Heart right ventricle (tissue), 16 donors: Measurements from ENCODE around the gene AACS. TPM values are rescaled to one million over a fixed set of nuclear protein-coding genes. Genes with fewer than 3 reads are reported as not detected.

ENCODE experiments used
- ATAC-seq, 8 donors: fragments of 200-7000 bp; cut with Tn5 transposase; one replicate each; pipeline ENCODE4 v1.9.1; 2020; ENCODE audit warnings: mild to moderate bottlenecking in 8 of 8, moderate library complexity in 8 of 8, moderate number of reproducible peaks in 1 of 8
- DNase-seq, 2 donors: peaks; one replicate each; pipeline ENCODE4 v3.0.0-alpha.2; 2020
- H3K27ac ChIP-seq, 10 donors: fragments of 200-600 bp; sonication (generic) in 2 of 10; one replicate each; pipeline versions ENCODE4 v1.5.0 to v1.8.0; 2020 to 2022; ENCODE audit warnings: mild to moderate bottlenecking in 3 of 10
- H3K27me3 ChIP-seq, 7 donors: fragments of 200-600 bp; one replicate each; pipeline ENCODE4 v1.8.0; 2021 to 2022; ENCODE audit warnings: mild to moderate bottlenecking in 2 of 7
- H3K36me3 ChIP-seq, 9 donors: fragments of 200-600 bp; sonication (generic) in 1 of 9; one replicate each; pipeline versions ENCODE4 v1.5.0 to v1.8.0; 2020 to 2022; ENCODE audit warnings: mild to moderate bottlenecking in 2 of 9
- H3K4me1 ChIP-seq, 9 donors: fragments of 200-600 bp; sonication (generic) in 1 of 9; one replicate each; pipeline versions ENCODE4 v1.5.0 to v1.8.0; 2020 to 2022; ENCODE audit warnings: mild to moderate bottlenecking in 4 of 9
- H3K4me3 ChIP-seq, 10 donors: fragments of 200-600 bp; sonication (generic) in 2 of 10; one replicate each; pipeline versions ENCODE4 v1.5.0 to v1.8.0; 2020 to 2022; ENCODE audit warnings: mild to moderate bottlenecking in 7 of 10, moderate library complexity in 2 of 10
- H3K9me3 ChIP-seq, 11 donors: fragments of 200-600 bp in 10 of 11; sonication (generic) in 2 of 11; one replicate each; pipeline versions ENCODE4 v1.5.0 to v1.8.0; 2013 to 2022; ENCODE audit warnings: mild to moderate bottlenecking in 2 of 11, control low read depth in 1 of 11, moderate library complexity in 1 of 11
- WGBS, 2 donors: extraction: QIAGEN DNeasy Blood & Tissue Kit; methylation state at CpG; one replicate each; pipeline ENCODE4 v1.1.7; 2013; ENCODE audit warnings: inconsistent platforms in 1 of 2; 5-methylcytosine and 5-hydroxymethylcytosine counted together
- intact Hi-C, 10 donors: fragments of 100-400 bp; cut with DNase I; formaldehyde crosslinking; loops; one replicate each; pipeline versions ENCODE4 v1.11.1 to v1.14.2; 2022
- polyA plus RNA-seq, 2 donors: library from polyadenylated mRNA; stranded (reverse); fragments of 200-250 nt; gene quantifications; one replicate each; pipeline ENCODE4 v1.2.3, GENCODE V29; 2013
- total RNA-seq, 10 donors: library from RNA; stranded (reverse); fragmentation: NEBNext Ultra II Directional in 3 of 10; extraction: Animal tissue kit (Norgen Biotek cat#: 25700) in 3 of 10; gene quantifications; one replicate each; pipeline versions ENCODE4 v1.2.1 to v1.2.4, GENCODE V29; 2021 to 2023
- TF ChIP-seq, protein P1 (sequence below), 9 donors: fragments of 200-600 bp; sonication (generic) in 2 of 9; IDR thresholded peaks; one replicate each; pipeline versions ENCODE4 v1.5.0 to v1.8.0; 2021 to 2022; ENCODE audit warnings: antibody characterized with exemption in 9 of 9, mild to moderate bottlenecking in 5 of 9, moderate library complexity in 1 of 9
- donor health status: Arrhythmogenic right ventricular cardiomyopathy.
- donor health status: ischemic (EF 13 %, LVEDD 7.1; RV severe dilation, severe dysfunction).
- donor health status: healthy with polysubstance abuse.
- donor health status: DM: no; HTN: yes; CAD: no.
- donor health status: DM: no; HTN: no; CAD: no.
- donor health status: ischemic (EF 25% LVEDD 6.9; RV normal size, moderate dysfunction).
- donor health status: ischemic (EF 25% LVEDD 5.7; RV mildly dilated, moderate dysfunction).
- donor health status: healthy.
- donor health status: DM: yes; HTN: yes; CAD: no.
- donor health status: Ischemic cardiomyopathy.
- donor health status: ischemic (EF 35%, LVEDD 5.7; RV mildly dilated, moderate dysfunction).
- donor health status: nonischemic (EF 11% LVEDD 7.7; RV severe dilation, severe dysfunction).
- donor health status: DM: yes; HTN: yes; CAD: no.
- donor health status: PGD.
- donor health status: ischemic (EF 29% LVEDD 5.4; RV normal size, mild dysfunction).
- donor health status: nonischemic (EF 23%, LVEDD 6.1; RV moderate dilation, normal function).

Gene AACS
- total and polyA plus RNA-seq, 12 donors = 8.5 to 19.4 (median 12.1) TPM

- intact Hi-C loops = loop anchor here in 7 of 10 donors (5.0 to 10.0 kb wide), 5 partner anchors 139 to 1689 kb away; no protein-coding TSS in a partner anchor
- DNase-seq (peak; percentile 62 to 83), ATAC-seq (peak; percentile 79 to 89 (median 82))
- H3K9me3 ChIP-seq = no peaks in the 10 kb centered on the region
- peaks cover 7 to 70% (median 56%) of the 10 kb centered on the region in 7 donors for H3K27me3 ChIP-seq
- H3K4me3 ChIP-seq = peak within 1 kb of the TSS; percentile 12 to 54 (median 40)
- 1% methylated on average over 25 to 63 of the region's 71 CpGs for WGBS, 2 donors
- peaks cover 3 to 32% (median 11%) of the 10 kb centered on the region in 9 donors for H3K4me1 ChIP-seq
- TF ChIP-seq, protein P1, sequence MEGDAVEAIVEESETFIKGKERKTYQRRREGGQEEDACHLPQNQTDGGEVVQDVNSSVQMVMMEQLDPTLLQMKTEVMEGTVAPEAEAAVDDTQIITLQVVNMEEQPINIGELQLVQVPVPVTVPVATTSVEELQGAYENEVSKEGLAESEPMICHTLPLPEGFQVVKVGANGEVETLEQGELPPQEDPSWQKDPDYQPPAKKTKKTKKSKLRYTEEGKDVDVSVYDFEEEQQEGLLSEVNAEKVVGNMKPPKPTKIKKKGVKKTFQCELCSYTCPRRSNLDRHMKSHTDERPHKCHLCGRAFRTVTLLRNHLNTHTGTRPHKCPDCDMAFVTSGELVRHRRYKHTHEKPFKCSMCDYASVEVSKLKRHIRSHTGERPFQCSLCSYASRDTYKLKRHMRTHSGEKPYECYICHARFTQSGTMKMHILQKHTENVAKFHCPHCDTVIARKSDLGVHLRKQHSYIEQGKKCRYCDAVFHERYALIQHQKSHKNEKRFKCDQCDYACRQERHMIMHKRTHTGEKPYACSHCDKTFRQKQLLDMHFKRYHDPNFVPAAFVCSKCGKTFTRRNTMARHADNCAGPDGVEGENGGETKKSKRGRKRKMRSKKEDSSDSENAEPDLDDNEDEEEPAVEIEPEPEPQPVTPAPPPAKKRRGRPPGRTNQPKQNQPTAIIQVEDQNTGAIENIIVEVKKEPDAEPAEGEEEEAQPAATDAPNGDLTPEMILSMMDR (IDR thresholded peaks at IDR 0.05) = peak in 8 of 9 donors; percentile 19 to 61 (median 44)
- no peaks in the 10 kb centered on the region for H3K36me3 ChIP-seq
- H3K27ac ChIP-seq = no peak within 1 kb of the TSS
These were observed 120.7 kb downstream of the AACS start, which contains the start of gene TMEM132B for GRCh38 chr12:125185740-125186470. Gene TMEM132B (plus strand): TSS chr12:125186386.

- intact Hi-C loops = loop anchor here in 7 of 10 donors (5.0 to 10.0 kb wide), 5 partner anchors 138 to 1688 kb away; no protein-coding TSS in a partner anchor
- TF ChIP-seq, protein P1 (IDR thresholded peaks at IDR 0.05) = no peak
- ATAC-seq = peak in 2 of 8 donors; percentile 3 to 5
These were observed 121.4 kb downstream of the AACS start for GRCh38 chr12:125186471-125187147.

GRCh38 chr12:125187148-125187745, 122.0 kb downstream of the AACS start:
- TF ChIP-seq, protein P1 (IDR thresholded peaks at IDR 0.05) = no peak
- H3K4me3 ChIP-seq = peak overlapping the region; percentile 12 to 54 (median 39)
- ATAC-seq (peak in 3 of 8 donors; percentile 20 to 43 (median 33)), DNase-seq (peak in 1 of 2 donors; percentile 24)
- WGBS, 2 donors = 1 to 2% methylated on average over 41 of the region's 41 CpGs
- H3K36me3 ChIP-seq = no peaks in the 10 kb centered on the region
- H3K4me1 ChIP-seq = peaks cover 3 to 32% (median 11%) of the 10 kb centered on the region in 9 donors
- no peak overlapping the region for H3K27ac ChIP-seq
- intact Hi-C loops = loop anchor here in 7 of 10 donors (5.0 to 10.0 kb wide), 5 partner anchors 138 to 1688 kb away; no protein-coding TSS in a partner anchor
- H3K27me3 ChIP-seq = peaks cover 7 to 76% (median 65%) of the 10 kb centered on the region in 7 donors
- no peaks in the 10 kb centered on the region for H3K9me3 ChIP-seq

More at GRCh38 chr12:125186471-125187147, 121.4 kb downstream of the AACS start:
- H3K27me3 ChIP-seq = peaks cover 7 to 70% (median 61%) of the 10 kb centered on the region in 7 donors
- H3K4me1 ChIP-seq = peaks cover 3 to 32% (median 11%) of the 10 kb centered on the region in 9 donors
- no peak overlapping the region for H3K27ac ChIP-seq
- peak overlapping the region; percentile 12 to 54 (median 39) for H3K4me3 ChIP-seq
- 1% methylated on average over 20 to 90 of the region's 90 CpGs for WGBS, 2 donors
- no peaks in the 10 kb centered on the region for H3K36me3 ChIP-seq
- DNase-seq = no peak
- no peaks in the 10 kb centered on the region for H3K9me3 ChIP-seq
